IMR-90 (cell line): Measurements from ENCODE around the gene POLR1H. TPM values are rescaled to one million over a fixed set of nuclear protein-coding genes. Genes with fewer than 3 reads are reported as not detected.

Source experiments
- ATAC-seq: fragments of 200-7000 bp; cut with Tn5 transposase; 2 replicates; pipeline ENCODE4 v1.9.1; 2020; ENCODE audit warnings: low read depth, mild to moderate bottlenecking, moderate library complexity
- BruUV-seq: library from RNA; stranded (reverse); fragments of 400-500 nt; replicated peaks from 2 replicates; lab custom pipeline; 2021; lab: Mats Ljungman, UMichigan
- CTCF ChIA-PET: fragments of 300-600 bp; formaldehyde crosslinking; extraction: SDS; loops from one replicate; lab custom pipeline; 2021; ENCODE audit warnings: antibody characterized with exemption; lab: Yijun Ruan, JAX
- POLR2A ChIA-PET: fragments of 300-600 bp; sonication (Branson Sonifier 250); formaldehyde crosslinking; loops from one replicate; lab custom pipeline; 2022; ENCODE audit warnings: antibody characterized with exemption; ENCODE audit not compliant: unreplicated experiment; lab: Charles Lee
- DNase-seq: peaks from one replicate; pipeline ENCODE4 v3.0.0; 2013
- H2AFZ ChIP-seq: replicated peaks from 2 replicates; pipeline ENCODE3; 2013; ENCODE audit warnings: low read length, mild to moderate bottlenecking; ENCODE audit not compliant: poor library complexity
- H2AK5ac ChIP-seq: 2 replicates; pipeline ENCODE4 v1.6.1; 2013; ENCODE audit warnings: low read depth, low read length, inconsistent platforms
- H2AK9ac ChIP-seq: replicated peaks from 2 replicates; pipeline ENCODE3; 2013; ENCODE audit warnings: mild to moderate bottlenecking, low read depth, low read length, moderate library complexity; ENCODE audit not compliant: poor library complexity
- H2BK120ac ChIP-seq: 2 replicates; pipeline ENCODE4 v1.6.1; 2013; ENCODE audit warnings: low read depth, low read length, inconsistent platforms
- H2BK15ac ChIP-seq: 3 replicates; pipeline ENCODE4 v1.6.1; 2013; ENCODE audit warnings: low read depth, low read length, inconsistent platforms
- H2BK20ac ChIP-seq: 2 replicates; pipeline ENCODE4 v1.6.1; 2013; ENCODE audit warnings: low read depth, mild to moderate bottlenecking, inconsistent platforms, low read length, moderate library complexity
- H2BK5ac ChIP-seq: 2 replicates; pipeline ENCODE4 v1.6.1; 2013; ENCODE audit warnings: mild to moderate bottlenecking, low read depth, low read length, inconsistent platforms; ENCODE audit not compliant: poor library complexity, severe bottlenecking
- H3K14ac ChIP-seq: replicated peaks from 2 replicates; pipeline ENCODE4 v1.6.1; 2013; ENCODE audit warnings: low read depth, low read length, inconsistent platforms
- H3K18ac ChIP-seq: 2 replicates; pipeline ENCODE4 v1.6.1; 2013; ENCODE audit warnings: low read depth, low read length, control low read depth
- H3K23ac ChIP-seq: 2 replicates; pipeline ENCODE4 v1.6.1; 2013; ENCODE audit warnings: low read depth, low read length, inconsistent platforms
- H3K27ac ChIP-seq: 2 replicates; pipeline ENCODE4 v1.5.1; 2013; ENCODE audit warnings: mild to moderate bottlenecking, control low read depth, low read length; ENCODE audit not compliant: insufficient read depth
- H3K27me3 ChIP-seq: 2 replicates; pipeline ENCODE4 v1.6.1; 2013; ENCODE audit warnings: low read length; ENCODE audit not compliant: control insufficient read depth, insufficient read depth
- H3K36me3 ChIP-seq: 2 replicates; pipeline ENCODE4 v1.6.1; 2013; ENCODE audit warnings: low read length, mixed read lengths; ENCODE audit not compliant: control insufficient read depth, insufficient read depth
- H3K4ac ChIP-seq: 2 replicates; pipeline ENCODE4 v1.6.1; 2013; ENCODE audit warnings: low read depth, low read length, inconsistent platforms
- H3K4me1 ChIP-seq: 2 replicates; pipeline ENCODE4 v1.6.1; 2013; ENCODE audit warnings: low read length, mixed read lengths; ENCODE audit not compliant: control insufficient read depth, insufficient read depth
- H3K4me2 ChIP-seq: 2 replicates; pipeline ENCODE4 v1.6.1; 2013; ENCODE audit warnings: low read depth, mild to moderate bottlenecking, control low read depth, low read length, moderate library complexity
- H3K4me3 ChIP-seq: 2 replicates; pipeline ENCODE4 v1.5.1; 2013; ENCODE audit warnings: low read depth, mild to moderate bottlenecking, control low read depth, low read length, moderate library complexity; ENCODE audit not compliant: insufficient read depth
- H3K56ac ChIP-seq: 2 replicates; pipeline ENCODE4 v1.6.1; 2013; ENCODE audit warnings: low read length, inconsistent platforms; ENCODE audit not compliant: insufficient read depth; ENCODE audit errors: extremely low read depth
- H3K79me1 ChIP-seq, 2 experiments: 2 replicates each; pipeline ENCODE4 v1.6.1; 2013; ENCODE audit warnings: low read length in 2 of 2, inconsistent platforms in 1 of 2, low read depth in 1 of 2
- H3K9ac ChIP-seq: 2 replicates; pipeline ENCODE4 v1.6.1; 2013; ENCODE audit warnings: low read depth, low read length, control low read depth
- H3K9me1 ChIP-seq: 2 replicates; pipeline ENCODE4 v1.6.1; 2013; ENCODE audit warnings: low read length, inconsistent platforms; ENCODE audit not compliant: insufficient read depth
- H3K9me3 ChIP-seq: 2 replicates; pipeline ENCODE4 v1.6.1; 2013; ENCODE audit warnings: low read length; ENCODE audit not compliant: control insufficient read depth, insufficient read depth
- H4K20me1 ChIP-seq: 2 replicates; pipeline ENCODE4 v1.6.1; 2013; ENCODE audit warnings: low read length, inconsistent platforms; ENCODE audit not compliant: insufficient read depth
- H4K5ac ChIP-seq: 2 replicates; pipeline ENCODE4 v1.6.1; 2013; ENCODE audit warnings: mild to moderate bottlenecking, low read depth, low read length, control low read depth
- H4K8ac ChIP-seq, 2 experiments: 2 replicates each; pipeline ENCODE4 v1.6.1; 2013; ENCODE audit warnings: low read depth in 2 of 2, low read length in 2 of 2, control low read depth in 1 of 2, inconsistent platforms in 1 of 2
- H4K91ac ChIP-seq: 2 replicates; pipeline ENCODE4 v1.6.1; 2013; ENCODE audit warnings: low read depth, low read length, inconsistent platforms; ENCODE audit not compliant: insufficient read depth
- BHLHE40 ChIP-seq: fragments of 150-350 bp; IDR thresholded peaks from 2 replicates; pipeline ENCODE4 v1.6.1; 2016; ENCODE audit warnings: mild to moderate bottlenecking, low read depth, low read length
- CHD1 ChIP-seq: IDR thresholded peaks from 2 replicates; pipeline ENCODE4 v1.6.1; 2012; ENCODE audit warnings: low read depth, low read length, improper control_type of control experiment
- FOS ChIP-seq: fragments of 150-350 bp; IDR thresholded peaks from 2 replicates; pipeline ENCODE4 v1.6.1; 2016; ENCODE audit warnings: low read depth, low read length
- NFE2L2 ChIP-seq: fragments of 150-350 bp; IDR thresholded peaks from 2 replicates; pipeline ENCODE4 v1.6.1; 2016; ENCODE audit warnings: low read depth, mild to moderate bottlenecking, low read length
- POLR2A ChIP-seq: IDR thresholded peaks from 2 replicates; pipeline ENCODE4 v1.6.1; 2012; ENCODE audit warnings: mild to moderate bottlenecking, low read depth, low read length
- RCOR1 ChIP-seq: IDR thresholded peaks from 2 replicates; pipeline ENCODE4 v1.6.1; 2012; ENCODE audit warnings: mild to moderate bottlenecking, low read length, improper control_type of control experiment; ENCODE audit not compliant: insufficient replicate concordance
- WGBS, 2 experiments: methylation state at CpG; one replicate each; pipeline versions ENCODE4 v1.1.5 to v1.1.7; 2013; ENCODE audit warnings: missing lambda C conversion rate in 2 of 2; ENCODE audit not compliant: insufficient read length in 1 of 2; ENCODE audit errors: extremely low coverage in 2 of 2; 5-methylcytosine and 5-hydroxymethylcytosine counted together
- dilution Hi-C: fragments of 300-500 bp; cut with HindIII; formaldehyde crosslinking; loops from one replicate; pipeline ENCODE4 v1.14.3; 2018; ENCODE audit warnings: low sequenced_read_pairs; ENCODE audit not compliant: unreplicated experiment
- in situ Hi-C: fragments of 300-500 bp; cut with MboI; formaldehyde crosslinking; loops from 3 replicates; pipeline ENCODE4 v1.14.3; 2019; ENCODE audit warnings: low sequenced_read_pairs, inconsistent platforms, mixed read lengths
- intact Hi-C: fragments of 100-400 bp; cut with micrococcal nuclease; formaldehyde crosslinking; loops from 2 replicates; pipeline ENCODE4 v1.10.0; 2022
- polyA plus RNA-seq, 3 experiments: library from polyadenylated mRNA; depleted of rRNA; stranded (reverse); fragments of >200 nt; gene quantifications; 2 replicates each; pipeline ENCODE4 v1.2.3, GENCODE V29; 2012; ENCODE audit warnings: low replicate concordance in 1 of 3
- total RNA-seq: library from RNA; depleted of rRNA; stranded (reverse); fragments of >200 nt; gene quantifications from 2 replicates; pipeline ENCODE4 v1.2.3, GENCODE V29; 2012
- TF ChIP-seq, protein P1 (sequence below): fragments of 150-350 bp; IDR thresholded peaks from 2 replicates; pipeline ENCODE4 v1.6.1; 2016; ENCODE audit warnings: low read depth, mild to moderate bottlenecking, low read length, moderate library complexity, borderline replicate concordance
- TF ChIP-seq, protein P2 (sequence below): fragments of 150-350 bp; IDR thresholded peaks from 2 replicates; pipeline ENCODE4 v1.6.1; 2017; ENCODE audit warnings: mild to moderate bottlenecking, antibody characterized with exemption, low read length, low read depth

The POLR1H gene
- total and polyA plus RNA-seq, 2 of the 4 experiments (the other 2 are of a cell fraction) = 24.6 to 34.6 TPM

- Histone ChIP-seq H3K4ac (no peak overlapping the region), H4K5ac (no peak overlapping the region), H4K20me1 (no peaks in the 10 kb centered on the region), H3K56ac (no peak overlapping the region), H2AFZ (no peak overlapping the region), H2AK5ac (no peak overlapping the region), H2AK9ac (no peak overlapping the region), H3K4me1 (no peaks in the 10 kb centered on the region), H3K4me2 (no peak overlapping the region), H3K79me1 (no peaks in the 10 kb centered on the region), H3K27me3 (no peaks in the 10 kb centered on the region), H2BK5ac (no peak overlapping the region), H3K9me1 (no peaks in the 10 kb centered on the region), H3K18ac (no peak overlapping the region), H3K9ac (no peak overlapping the region), H3K27ac (no peak overlapping the region), H3K36me3 (no peaks in the 10 kb centered on the region), H3K9me3 (no peaks in the 10 kb centered on the region), H3K4me3 (no peak overlapping the region), H3K23ac (no peak overlapping the region), H4K91ac (no peak overlapping the region), H2BK120ac (no peak overlapping the region), H2BK15ac (no peak overlapping the region), H3K14ac (no peak overlapping the region), H2BK20ac (no peak overlapping the region), H4K8ac (no peak overlapping the region)
- no CpG with 5 or more reads among the region's 1 CpG for WGBS, 2 experiments
- in situ Hi-C loops = loop anchor here (25.0 kb wide), 1 partner anchor 283 kb away; no protein-coding TSS in a partner anchor
- ChIA-PET CTCF (no interaction called here), POLR2A (interaction anchor here (0.6 kb wide), 1 partner anchor 10 kb away, joined by 3 read pairs; no protein-coding TSS in a partner anchor)
- no TSS peak for BruUV-seq
- intact Hi-C loops = loop anchor here (5.0 kb wide), 1 partner anchor 283 kb away; no protein-coding TSS in a partner anchor
- DNase-seq = no peak
- no peak for TF ChIP-seq BHLHE40
- no peak for TF ChIP-seq FOS
- TF ChIP-seq POLR2A = no peak
- TF ChIP-seq CHD1 = no peak
- TF ChIP-seq RCOR1 = no peak
- TF ChIP-seq, protein P1, sequence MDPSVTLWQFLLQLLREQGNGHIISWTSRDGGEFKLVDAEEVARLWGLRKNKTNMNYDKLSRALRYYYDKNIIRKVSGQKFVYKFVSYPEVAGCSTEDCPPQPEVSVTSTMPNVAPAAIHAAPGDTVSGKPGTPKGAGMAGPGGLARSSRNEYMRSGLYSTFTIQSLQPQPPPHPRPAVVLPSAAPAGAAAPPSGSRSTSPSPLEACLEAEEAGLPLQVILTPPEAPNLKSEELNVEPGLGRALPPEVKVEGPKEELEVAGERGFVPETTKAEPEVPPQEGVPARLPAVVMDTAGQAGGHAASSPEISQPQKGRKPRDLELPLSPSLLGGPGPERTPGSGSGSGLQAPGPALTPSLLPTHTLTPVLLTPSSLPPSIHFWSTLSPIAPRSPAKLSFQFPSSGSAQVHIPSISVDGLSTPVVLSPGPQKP = no peak
- TF ChIP-seq NFE2L2 = no peak
- TF ChIP-seq, protein P2, sequence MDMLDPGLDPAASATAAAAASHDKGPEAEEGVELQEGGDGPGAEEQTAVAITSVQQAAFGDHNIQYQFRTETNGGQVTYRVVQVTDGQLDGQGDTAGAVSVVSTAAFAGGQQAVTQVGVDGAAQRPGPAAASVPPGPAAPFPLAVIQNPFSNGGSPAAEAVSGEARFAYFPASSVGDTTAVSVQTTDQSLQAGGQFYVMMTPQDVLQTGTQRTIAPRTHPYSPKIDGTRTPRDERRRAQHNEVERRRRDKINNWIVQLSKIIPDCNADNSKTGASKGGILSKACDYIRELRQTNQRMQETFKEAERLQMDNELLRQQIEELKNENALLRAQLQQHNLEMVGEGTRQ = no peak
- no peak for ATAC-seq
- dilution Hi-C loops = no loop called here
These were observed 40.4 kb upstream of the POLR1H start for GRCh38 chr6:30020626-30021025.
